ENCODE results near the gene ZNF215. TPM values are rescaled to one million over a fixed set of nuclear protein-coding genes. Genes with fewer than 3 reads are reported as not detected.

The ZNF215 gene
- polyA plus RNA-seq, 2 of the 4 experiments (the other 2 are of a cell fraction) = 1.0 to 2.0 TPM

- ATAC-seq = no peak
- ChIA-PET POLR2A (no interaction called here), CTCF (no interaction called here)
- WGBS (ENCODE audit: missing lambda C conversion rate) = 64% methylated on average over 3 of the region's 3 CpGs
- Histone ChIP-seq H3K4me1 (no peaks in the 10 kb centered on the region), H3K27ac (no peak overlapping the region), H3K4me2 (no peak overlapping the region), H3K4me3 (no peak overlapping the region), H3K9me3 (no peaks in the 10 kb centered on the region)
- peak in 1 of 2 experiments; percentile 8; a peak in 1 of 4 replicates for TF ChIP-seq CEBPB (IDR thresholded peaks at IDR 0.05)
- no peak for TF ChIP-seq GATA3 (IDR thresholded peaks at IDR 0.05; ENCODE audit: borderline replicate concordance)
- no peak for DNase-seq (ENCODE audit: low read depth in 1 of 2, low spot score in 1 of 2)
- FAIRE-seq = no peak
Observed at GRCh38 chr11:6931146-6931713, 5.0 kb downstream of the ZNF215 start.

- ATAC-seq (no peak), DNase-seq (ENCODE audit: low read depth in 1 of 2, low spot score in 1 of 2) (no peak), FAIRE-seq (no peak)
- TF ChIP-seq ZC3H11A (IDR thresholded peaks at IDR 0.05) (no peak), RARB (CRISPR knock-in tag; IDR thresholded peaks at IDR 0.05) (no peak), TFCP2L1 (CRISPR knock-in tag; IDR thresholded peaks at IDR 0.05) (no peak), HOXB13 (CRISPR knock-in tag; IDR thresholded peaks at IDR 0.05; ENCODE audit: low read depth) (no peak), GATA3 (IDR thresholded peaks at IDR 0.05; ENCODE audit: borderline replicate concordance) (no peak), POLR2AphosphoS2 (conservative IDR thresholded peaks at IDR 0.05; ENCODE audit: low read length) (no peak), CEBPB (IDR thresholded peaks at IDR 0.05) (no peak), CHD2 (IDR thresholded peaks at IDR 0.05; ENCODE audit: low read length, partially characterized antibody) (no peak), CBX2 (IDR thresholded peaks at IDR 0.05; ENCODE audit: borderline replicate concordance, low read depth) (no peak), EHMT2 (IDR thresholded peaks at IDR 0.05; ENCODE audit: low read depth) (no peak), HOXA7 (CRISPR knock-in tag; IDR thresholded peaks at IDR 0.05) (no peak)
- TF ChIP-seq, protein P1, sequence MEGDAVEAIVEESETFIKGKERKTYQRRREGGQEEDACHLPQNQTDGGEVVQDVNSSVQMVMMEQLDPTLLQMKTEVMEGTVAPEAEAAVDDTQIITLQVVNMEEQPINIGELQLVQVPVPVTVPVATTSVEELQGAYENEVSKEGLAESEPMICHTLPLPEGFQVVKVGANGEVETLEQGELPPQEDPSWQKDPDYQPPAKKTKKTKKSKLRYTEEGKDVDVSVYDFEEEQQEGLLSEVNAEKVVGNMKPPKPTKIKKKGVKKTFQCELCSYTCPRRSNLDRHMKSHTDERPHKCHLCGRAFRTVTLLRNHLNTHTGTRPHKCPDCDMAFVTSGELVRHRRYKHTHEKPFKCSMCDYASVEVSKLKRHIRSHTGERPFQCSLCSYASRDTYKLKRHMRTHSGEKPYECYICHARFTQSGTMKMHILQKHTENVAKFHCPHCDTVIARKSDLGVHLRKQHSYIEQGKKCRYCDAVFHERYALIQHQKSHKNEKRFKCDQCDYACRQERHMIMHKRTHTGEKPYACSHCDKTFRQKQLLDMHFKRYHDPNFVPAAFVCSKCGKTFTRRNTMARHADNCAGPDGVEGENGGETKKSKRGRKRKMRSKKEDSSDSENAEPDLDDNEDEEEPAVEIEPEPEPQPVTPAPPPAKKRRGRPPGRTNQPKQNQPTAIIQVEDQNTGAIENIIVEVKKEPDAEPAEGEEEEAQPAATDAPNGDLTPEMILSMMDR (IDR thresholded peaks at IDR 0.05) = no peak
- TF ChIP-seq, protein P2, sequence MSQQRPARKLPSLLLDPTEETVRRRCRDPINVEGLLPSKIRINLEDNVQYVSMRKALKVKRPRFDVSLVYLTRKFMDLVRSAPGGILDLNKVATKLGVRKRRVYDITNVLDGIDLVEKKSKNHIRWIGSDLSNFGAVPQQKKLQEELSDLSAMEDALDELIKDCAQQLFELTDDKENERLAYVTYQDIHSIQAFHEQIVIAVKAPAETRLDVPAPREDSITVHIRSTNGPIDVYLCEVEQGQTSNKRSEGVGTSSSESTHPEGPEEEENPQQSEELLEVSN (IDR thresholded peaks at IDR 0.05; ENCODE audit: borderline replicate concordance, low read depth) = no peak
- ChIA-PET POLR2A (no interaction called here), CTCF (no interaction called here)
- Histone ChIP-seq H3K27ac (no peak overlapping the region), H3K4me2 (no peak overlapping the region), H3K4me1 (no peaks in the 10 kb centered on the region), H3K4me3 (no peak overlapping the region), H3K9me3 (no peaks in the 10 kb centered on the region)
- 28% methylated on average over 7 of the region's 7 CpGs for WGBS (ENCODE audit: missing lambda C conversion rate)
Observed at GRCh38 chr11:6932145-6932544, 5.9 kb downstream of the ZNF215 start.

DNA sequence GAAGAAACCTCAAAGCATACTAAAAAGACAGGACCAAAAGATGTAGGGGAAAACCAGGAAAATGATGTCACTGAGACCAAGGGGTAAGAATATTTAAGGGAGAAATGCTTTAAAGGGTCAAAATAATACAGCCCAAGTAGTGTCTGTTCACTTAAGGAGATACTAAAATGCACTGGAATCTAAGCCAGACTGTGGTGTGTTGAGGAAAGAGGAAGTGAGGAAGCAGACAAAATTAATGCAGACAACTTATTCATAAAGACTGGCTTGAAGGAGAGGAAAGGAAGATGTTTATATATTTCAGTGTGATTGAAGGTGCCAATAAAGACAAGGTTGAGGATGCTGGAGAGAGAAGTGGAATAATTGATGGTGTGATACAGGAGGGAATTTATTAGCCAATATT lies 15.7 kb downstream of the ZNF215 start:
- no peak for FAIRE-seq
- Histone ChIP-seq H3K4me3 (no peak overlapping the region), H3K4me1 (no peaks in the 10 kb centered on the region), H3K9me3 (no peaks in the 10 kb centered on the region), H3K27ac (no peak overlapping the region), H3K4me2 (no peak overlapping the region)
- POLR2A ChIA-PET = no interaction called here
- no peak for ATAC-seq
- TF ChIP-seq, protein P3, sequence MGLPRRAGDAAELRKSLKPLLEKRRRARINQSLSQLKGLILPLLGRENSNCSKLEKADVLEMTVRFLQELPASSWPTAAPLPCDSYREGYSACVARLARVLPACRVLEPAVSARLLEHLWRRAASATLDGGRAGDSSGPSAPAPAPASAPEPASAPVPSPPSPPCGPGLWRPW (IDR thresholded peaks at IDR 0.05) = no peak
- TF ChIP-seq KDM5A (IDR thresholded peaks at IDR 0.05) (no peak), EHMT2 (IDR thresholded peaks at IDR 0.05; ENCODE audit: low read depth) (no peak), HOXB13 (CRISPR knock-in tag; IDR thresholded peaks at IDR 0.05; ENCODE audit: low read depth) (no peak), HMGXB4 (CRISPR knock-in tag; IDR thresholded peaks at IDR 0.05; ENCODE audit: borderline replicate concordance) (no peak), ZFP36 (IDR thresholded peaks at IDR 0.05; ENCODE audit: borderline replicate concordance, partially characterized antibody) (no peak), SREBF2 (IDR thresholded peaks at IDR 0.05) (no peak)
- CTCF ChIA-PET = no interaction called here
- no peak for DNase-seq (ENCODE audit: low read depth in 1 of 2, low spot score in 1 of 2)

Data from A549 (cell line).